ENCODE measurements around the gene NRTN. TPM values are rescaled to one million over a fixed set of nuclear protein-coding genes. Genes with fewer than 3 reads are reported as not detected.

NRTN gene
- total RNA-seq, 4 donors from 2014 or later = not detected

DNA sequence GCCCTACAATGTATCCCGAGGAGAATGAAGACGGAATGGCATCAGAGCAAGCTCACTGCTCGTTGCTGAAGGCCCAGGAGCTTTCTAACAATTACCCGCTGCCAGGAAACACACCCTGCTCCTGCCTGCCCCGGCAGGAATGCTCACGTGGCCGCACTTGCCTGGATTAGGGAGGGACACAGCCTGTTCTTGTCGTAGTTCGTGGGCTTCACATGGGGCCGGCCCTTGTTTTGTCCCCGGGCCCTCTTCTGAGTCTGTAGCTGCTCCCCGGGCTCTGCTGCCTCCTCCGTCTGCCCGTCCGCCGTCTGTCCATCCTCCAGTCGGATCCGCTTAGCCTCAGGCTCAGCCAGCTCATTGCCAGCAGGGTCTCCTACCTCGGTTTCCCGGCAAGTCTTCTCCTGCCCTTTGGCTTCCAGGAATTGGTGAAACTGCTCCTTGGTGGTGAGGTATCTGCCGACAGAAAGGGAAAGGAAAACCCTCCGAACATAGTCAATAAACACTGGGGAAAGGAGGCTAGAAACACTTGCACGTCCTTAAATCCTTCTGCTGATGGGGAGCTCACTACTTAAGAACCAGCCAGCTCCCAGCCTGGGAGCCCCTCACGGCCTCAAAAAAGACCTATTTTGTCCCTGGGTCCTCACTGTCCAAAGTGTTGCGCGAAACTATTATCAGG lies 14.8 kb upstream of the NRTN start:
- H3K4me1 ChIP-seq = peaks cover 0 to 9% (median 2%) of the 10 kb centered on the region in 4 donors
- TF ChIP-seq POLR2A (IDR thresholded peaks at IDR 0.05) (no peak), CTCF (IDR thresholded peaks at IDR 0.05) (no peak), EP300 (IDR thresholded peaks at IDR 0.05) (no peak)
- H3K27me3 ChIP-seq = no peaks in the 10 kb centered on the region
- H3K36me3 ChIP-seq = peaks cover 3 to 51% (median 21%) of the 10 kb centered on the region in 3 donors
- 76 to 83% methylated on average over 26 of the region's 26 CpGs for WGBS, 2 donors
- peak overlapping the region; percentile 63 to 86 (median 78) for H3K4me3 ChIP-seq
- no peak for DNase-seq (ENCODE audit: low spot score in 2 of 2)
- peak overlapping the region; percentile 94 to 98 (median 96) for H3K27ac ChIP-seq
- H3K9me3 ChIP-seq = no peaks in the 10 kb centered on the region

DNA sequence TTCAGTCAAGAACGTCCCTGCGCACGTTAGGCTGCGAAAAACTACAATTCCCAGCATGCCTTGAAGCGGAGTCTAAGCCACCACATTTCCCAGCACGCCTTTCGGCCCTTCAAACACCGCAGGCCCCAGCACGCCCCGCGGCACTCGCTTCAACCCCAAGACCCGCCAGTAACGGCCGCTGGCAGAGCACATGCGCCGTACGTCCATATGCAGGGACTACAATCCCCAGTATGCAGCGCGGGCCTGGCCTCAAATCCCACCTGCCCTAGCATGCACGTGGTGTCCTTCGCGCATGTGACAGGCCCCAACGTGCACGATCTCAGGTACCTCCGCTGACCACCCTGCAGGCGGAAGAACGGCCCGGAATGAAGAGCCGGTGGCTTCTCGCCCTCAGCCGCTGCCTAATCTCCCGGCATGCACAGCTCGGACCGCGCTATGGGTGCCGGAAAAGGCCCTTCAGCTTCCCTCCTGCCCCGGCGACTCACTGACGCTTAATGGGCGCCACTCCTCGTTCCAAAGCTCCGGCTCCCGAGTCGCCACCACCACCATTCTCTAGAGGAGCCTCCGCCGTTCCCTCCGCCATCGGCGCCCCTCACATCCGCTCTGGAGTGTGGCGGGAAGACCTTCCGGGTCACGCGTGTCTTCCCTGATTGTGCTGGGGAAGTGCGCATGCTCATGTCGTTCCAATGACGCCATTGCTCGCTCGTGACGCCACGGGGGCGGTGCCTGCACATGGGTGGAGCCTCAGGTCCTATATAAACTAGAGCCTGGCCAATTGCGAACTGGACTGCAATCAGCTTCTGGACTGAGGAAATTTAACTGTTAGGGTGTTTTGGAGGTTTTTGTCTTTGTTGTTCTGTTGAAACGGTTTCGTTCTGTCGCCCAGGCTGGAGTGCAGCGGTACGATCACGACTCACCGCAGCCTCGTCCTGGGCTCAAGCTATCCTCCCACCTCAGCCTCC lies 14.0 kb upstream of the NRTN start, which contains the start of gene DUS3L:
Gene DUS3L, minus strand, starts transcription at position 605 of the 962 bp plus-strand sequence. Its CDS starts 22 bp downstream, at position 583.
- peak within 1 kb of the TSS; percentile 63 to 86 (median 78) for H3K4me3 ChIP-seq
- DNase-seq (ENCODE audit: low spot score in 2 of 2) = peak; percentile 92 to 94
- no peaks in the 10 kb centered on the region for H3K9me3 ChIP-seq
- H3K27me3 ChIP-seq = no peaks in the 10 kb centered on the region
- H3K4me1 ChIP-seq = peaks cover 0 to 9% (median 2%) of the 10 kb centered on the region in 4 donors
- WGBS, 2 donors = 13 to 20% methylated on average over 41 to 61 of the region's 72 CpGs
- peak within 1 kb of the TSS; percentile 94 to 98 (median 96) for H3K27ac ChIP-seq
- H3K36me3 ChIP-seq = peaks cover 3 to 42% (median 21%) of the 10 kb centered on the region in 3 donors
- TF ChIP-seq EP300 (IDR thresholded peaks at IDR 0.05) = peak; percentile 72 to 87
- TF ChIP-seq POLR2A (IDR thresholded peaks at IDR 0.05) = peak in 1 of 2 donors; percentile 62
- peak in 2 of 5 experiments; percentile 33 to 42 for TF ChIP-seq CTCF (IDR thresholded peaks at IDR 0.05)

DNA sequence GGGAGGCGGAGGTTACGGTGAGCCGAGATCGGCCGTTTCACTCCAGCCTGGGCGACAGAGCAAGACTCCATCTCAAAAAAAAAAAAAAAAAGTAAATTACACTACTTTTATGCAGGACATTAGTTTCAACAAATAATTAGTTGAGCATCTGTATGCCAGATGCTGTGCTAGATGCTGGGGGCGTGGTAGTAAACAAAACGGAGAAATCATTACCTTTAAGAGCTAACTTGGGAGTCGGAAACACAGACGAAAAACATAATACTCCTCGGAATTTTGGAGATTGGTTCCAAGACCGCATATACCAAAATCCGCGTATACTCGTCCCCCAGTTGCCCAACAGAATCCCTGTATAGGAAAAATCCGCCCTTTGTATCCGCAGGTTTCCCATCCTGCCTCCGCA lies 12.6 kb upstream of the NRTN start:
- TF ChIP-seq POLR2A (IDR thresholded peaks at IDR 0.05) (no peak), EP300 (IDR thresholded peaks at IDR 0.05) (no peak), CTCF (IDR thresholded peaks at IDR 0.05) (no peak)
- no peak overlapping the region for H3K4me3 ChIP-seq
- no peaks in the 10 kb centered on the region for H3K27me3 ChIP-seq
- 85 to 92% methylated on average over 18 of the region's 18 CpGs for WGBS, 2 donors
- no peaks in the 10 kb centered on the region for H3K9me3 ChIP-seq
- no peak overlapping the region for H3K27ac ChIP-seq
- H3K36me3 ChIP-seq = peaks cover 3 to 28% (median 10%) of the 10 kb centered on the region in 3 donors
- peaks cover 0 to 9% (median 2%) of the 10 kb centered on the region in 4 donors for H3K4me1 ChIP-seq
- no peak for DNase-seq (ENCODE audit: low spot score in 2 of 2)

DNA sequence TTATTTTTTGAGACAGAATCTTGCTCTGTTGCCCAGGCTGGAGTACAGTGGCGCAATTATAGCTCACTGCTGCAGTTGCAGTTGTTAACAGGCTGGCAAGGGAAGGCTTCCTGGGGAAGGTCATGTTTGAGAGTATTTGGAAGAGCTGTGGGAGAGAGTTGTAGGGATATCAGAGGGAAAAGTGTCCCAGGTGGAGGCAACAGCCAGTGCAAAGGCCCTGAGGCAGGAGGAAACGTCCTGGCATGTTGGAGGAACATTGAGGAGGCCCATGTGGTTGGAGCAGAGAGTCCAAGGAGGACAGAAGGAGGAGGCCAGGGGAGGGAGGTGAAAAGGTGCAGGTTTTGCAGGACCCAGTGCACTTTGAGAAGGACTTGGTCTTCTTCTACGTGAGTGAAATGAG lies 11.7 kb upstream of the NRTN start:
- Histone ChIP-seq H3K36me3 (peaks cover 0 to 19% (median 3%) of the 10 kb centered on the region in 3 donors), H3K4me3 (no peak overlapping the region), H3K27ac (no peak overlapping the region), H3K4me1 (peaks cover 0 to 9% (median 2%) of the 10 kb centered on the region in 4 donors), H3K9me3 (no peaks in the 10 kb centered on the region), H3K27me3 (no peaks in the 10 kb centered on the region)
- DNase-seq (ENCODE audit: low spot score in 2 of 2) = no peak
- TF ChIP-seq CTCF (IDR thresholded peaks at IDR 0.05) = no peak
- TF ChIP-seq POLR2A (IDR thresholded peaks at IDR 0.05) = no peak
- TF ChIP-seq EP300 (IDR thresholded peaks at IDR 0.05) = no peak
- WGBS, 2 donors = 89 to 96% methylated on average over 3 of the region's 3 CpGs
